ENCODE results near the gene CRABP2.

CRABP2 gene

DNA sequence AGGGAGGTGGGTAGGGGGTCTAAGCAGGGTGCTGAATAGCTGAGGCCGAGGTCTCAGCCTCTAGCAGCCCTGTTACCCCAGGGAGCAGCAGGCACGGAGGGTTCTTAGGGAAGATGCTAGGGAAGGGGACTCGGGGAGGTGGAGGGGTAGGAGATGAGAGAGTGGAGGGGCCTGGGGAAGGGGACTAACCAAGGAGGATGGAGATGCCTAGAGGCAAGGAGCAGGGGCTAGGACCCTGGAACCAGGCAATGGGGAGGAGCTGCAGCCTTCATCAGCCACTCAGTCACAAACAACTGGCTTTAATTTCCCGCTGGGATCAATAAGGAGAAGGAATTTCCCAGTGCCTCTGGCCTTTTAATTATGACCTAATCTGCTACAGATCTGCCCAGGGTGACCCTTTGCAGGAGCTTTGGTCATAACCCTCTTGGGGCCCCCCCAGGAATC is 2.9 kb upstream of the CRABP2 start:
- DNase-seq, result no peak

- DNase-seq, result no peak
These were observed 2.2 kb upstream of the CRABP2 start for GRCh38 chr1:156707417-156708217.

GRCh38 chr1:156706657-156707416 is 1.5 kb upstream of the CRABP2 start:
- DNase-seq, result no peak

GRCh38 chr1:156705918-156706656 is 704 bp upstream of the CRABP2 start:
- peak; percentile 67 for DNase-seq

DNA sequence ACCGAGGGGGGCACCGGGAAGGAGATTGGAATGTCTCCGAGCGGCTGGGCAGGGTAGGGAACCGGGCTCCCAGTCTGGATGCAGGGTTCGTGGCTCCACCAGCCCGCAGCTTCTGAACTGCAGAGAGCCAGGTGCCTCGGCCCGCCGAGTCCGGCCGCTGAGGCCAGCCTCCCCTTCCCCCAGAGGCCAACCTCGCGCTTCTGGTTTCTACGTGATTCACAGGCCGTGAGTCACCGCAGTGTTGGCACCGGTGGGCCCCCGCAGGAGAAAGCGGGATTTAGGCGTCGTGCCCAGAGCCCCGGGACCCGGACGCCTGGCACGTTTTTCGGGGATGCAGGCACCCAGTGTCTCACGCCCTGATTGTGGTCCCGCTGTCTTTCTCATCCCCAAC is 458 bp downstream of the CRABP2 start:
- DNase-seq, result peak; percentile 37

GRCh38 chr1:156704166-156704711 is 1.1 kb downstream of the CRABP2 start:
- DNase-seq, result no peak

- DNase-seq, result no peak
These were observed 1.6 kb downstream of the CRABP2 start for GRCh38 chr1:156703741-156704140.

GRCh38 chr1:156703336-156703735 is 2.0 kb downstream of the CRABP2 start:
- DNase-seq, result no peak

- no peak for DNase-seq
These were observed 4.4 kb downstream of the CRABP2 start for GRCh38 chr1:156700736-156701531.

DNA sequence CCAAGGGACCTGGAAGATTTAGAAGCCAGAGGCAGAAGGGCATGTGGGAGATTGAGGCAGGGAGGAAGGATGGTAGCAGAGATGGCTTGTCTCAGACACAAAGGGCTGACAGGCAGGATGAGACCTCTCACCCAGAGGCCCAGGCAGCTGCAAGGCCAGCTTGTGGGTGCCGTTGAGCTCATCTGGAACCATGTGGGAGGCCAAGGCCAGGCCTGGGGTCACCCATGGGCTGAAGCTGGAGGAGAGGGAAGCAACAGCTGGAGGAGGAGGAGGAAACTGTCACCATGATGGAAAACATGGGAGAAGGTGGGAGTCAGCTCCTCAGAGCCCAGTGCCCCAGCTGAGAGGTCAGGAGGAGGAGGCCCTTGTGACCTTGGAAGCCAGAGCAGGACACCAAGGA is 6.4 kb downstream of the CRABP2 start:
- no peak for DNase-seq

DNA sequence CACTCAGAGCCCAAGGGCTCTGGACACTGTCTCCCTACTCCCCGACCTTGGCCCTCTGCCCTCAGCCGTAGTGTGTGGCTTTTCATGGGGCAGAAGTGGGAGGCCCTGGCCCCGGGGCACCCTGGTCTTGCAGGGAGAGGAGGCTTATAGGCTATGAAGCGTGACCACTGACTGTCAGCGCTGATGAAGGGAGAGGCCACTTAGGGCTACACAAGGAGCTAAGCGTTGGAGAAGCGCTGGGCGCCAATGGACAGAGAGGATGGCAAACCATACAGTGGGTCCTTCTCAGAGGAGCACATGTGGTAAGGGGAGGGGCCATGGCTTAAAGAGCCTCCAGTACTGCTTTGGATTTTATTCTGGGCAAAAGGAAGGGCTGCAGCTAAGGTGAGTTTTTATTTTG is 7.9 kb downstream of the CRABP2 start:
- DNase-seq, result no peak

GRCh38 chr1:156696755-156697154 is 8.6 kb downstream of the CRABP2 start:
- DNase-seq, result no peak

- DNase-seq, result no peak
These were observed 10.8 kb downstream of the CRABP2 start for GRCh38 chr1:156694690-156694962.

DNA sequence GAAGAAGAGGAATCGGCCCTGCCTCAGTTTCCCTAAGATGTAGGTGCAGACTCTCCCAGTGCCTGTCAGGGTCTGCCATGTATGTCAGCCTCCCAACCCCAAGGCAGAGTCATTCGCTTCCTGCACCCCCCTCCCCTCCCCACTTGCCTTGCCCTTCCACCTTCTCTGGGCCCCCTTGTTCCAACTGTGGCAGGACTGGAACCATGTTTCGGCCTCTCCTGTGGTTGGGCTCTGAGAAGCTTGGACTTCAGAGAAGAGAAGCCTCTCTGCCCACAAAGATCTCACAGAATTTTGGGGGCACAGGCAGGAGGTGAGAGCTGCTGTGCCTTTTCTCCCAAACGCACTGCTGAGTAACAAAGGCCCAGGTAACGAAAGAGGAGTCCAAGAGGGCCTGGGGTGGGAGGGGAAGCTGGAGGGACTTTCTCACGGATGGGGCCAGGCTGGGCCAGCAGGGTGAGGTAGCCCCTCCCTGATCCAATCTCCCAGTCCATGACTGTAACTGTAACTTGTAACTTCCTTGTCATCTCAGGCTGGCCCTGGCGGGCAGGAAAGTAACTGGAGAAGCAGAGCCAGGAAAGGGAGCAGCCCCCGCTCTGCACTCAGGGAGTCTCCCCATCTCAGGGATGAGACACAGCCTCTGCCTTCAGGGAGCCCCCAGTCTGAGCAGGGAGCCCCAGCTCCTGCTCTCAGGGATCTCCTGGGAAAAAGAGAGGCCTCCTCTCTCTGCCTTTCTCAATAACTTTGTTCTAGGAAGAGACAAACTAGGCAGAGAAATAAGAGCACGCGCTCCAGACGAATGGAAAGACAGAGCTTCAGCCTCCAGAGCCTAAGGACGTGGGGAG is 11.3 kb downstream of the CRABP2 start:
- no peak for DNase-seq

GRCh38 chr1:156692925-156693847 is 12.2 kb downstream of the CRABP2 start:
- DNase-seq, result no peak

DNA sequence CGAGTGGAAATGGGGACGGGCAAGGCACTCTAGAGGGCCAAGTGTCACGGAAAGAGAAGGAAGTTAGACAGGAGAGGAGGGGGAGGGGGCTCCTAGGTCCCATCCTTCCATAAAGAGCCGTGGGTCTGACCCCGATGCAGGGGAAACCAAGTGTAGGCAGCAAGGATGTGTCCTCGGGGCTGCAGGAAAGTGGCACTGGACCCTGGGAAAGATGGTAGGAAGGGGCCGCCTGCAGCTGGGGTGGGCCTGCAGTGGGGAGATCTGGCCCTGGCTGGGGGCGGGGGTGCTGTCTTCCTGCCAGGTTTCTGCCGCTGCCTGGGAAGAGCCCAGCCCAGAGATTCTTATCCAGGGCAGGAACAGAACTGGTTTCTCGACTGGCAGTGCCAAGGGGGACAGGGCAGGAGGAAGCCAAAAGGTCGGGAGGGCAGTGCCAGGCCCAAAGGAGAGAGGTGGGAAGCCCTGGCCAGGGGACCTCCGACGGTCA is 12.9 kb downstream of the CRABP2 start:
- no peak for DNase-seq

- DNase-seq, result no peak
These were observed 13.5 kb downstream of the CRABP2 start for GRCh38 chr1:156691665-156692440.

- no peak for DNase-seq
These were observed 14.2 kb downstream of the CRABP2 start for GRCh38 chr1:156691191-156691590.

DNA sequence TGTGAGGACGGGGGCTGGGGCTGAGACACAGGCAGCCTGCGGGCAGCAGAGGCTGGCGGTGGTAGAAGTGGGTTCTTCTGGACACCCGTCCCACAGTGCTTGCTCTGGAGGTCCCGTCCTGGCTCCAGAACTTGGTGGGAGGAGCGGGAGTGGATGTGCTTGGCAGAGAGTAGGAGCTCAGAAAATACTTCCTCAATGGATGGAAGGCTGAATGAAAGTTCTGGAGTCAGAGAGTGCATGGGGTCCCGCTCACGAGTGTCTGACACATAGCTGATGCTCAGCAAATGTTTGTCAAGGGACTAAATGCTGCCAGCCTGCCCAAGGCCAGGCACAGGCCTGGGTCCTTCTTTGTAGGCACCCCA is 14.7 kb downstream of the CRABP2 start:
- DNase-seq, result no peak

All from stimulated activated naive CD4-positive, alpha-beta T cell treated with Interleukin-2 at 50 U/mL for 16 hours (primary cell).